Stimulated activated CD4-positive, alpha-beta T cell treated with anti-CD3 and anti-CD28 coated beads, TNF-alpha, amount 100 ng/mL, for 24 hours (primary cell): ENCODE measurements around the gene IL18R1.

Experiments
- DNase-seq, 3 experiments: peaks; one replicate each; pipeline ENCODE4 v3.0.0-alpha.2; 2020; ENCODE audit warnings: low read depth in 3 of 3

Gene IL18R1

GRCh38 chr2:102391565-102391964 lies 36.0 kb downstream of the IL18R1 start:
- peak in 1 of 3 experiments; percentile 37 for DNase-seq

- no peak for DNase-seq
Measured at GRCh38 chr2:102392096-102392495, 36.5 kb downstream of the IL18R1 start.

GRCh38 chr2:102392942-102393341 lies 37.3 kb downstream of the IL18R1 start:
- DNase-seq, result no peak

- no peak for DNase-seq
Measured at GRCh38 chr2:102396012-102396411, 40.4 kb downstream of the IL18R1 start.

GRCh38 chr2:102397209-102397608 lies 41.6 kb downstream of the IL18R1 start:
- no peak for DNase-seq

GRCh38 chr2:102399499-102400141 lies 44.0 kb downstream of the IL18R1 start:
- no peak for DNase-seq

GRCh38 chr2:102401456-102401855 lies 45.9 kb downstream of the IL18R1 start:
- no peak for DNase-seq

GRCh38 chr2:102401865-102402264 lies 46.3 kb downstream of the IL18R1 start:
- DNase-seq, result no peak

GRCh38 chr2:102410952-102411351 lies 55.4 kb downstream of the IL18R1 start:
- DNase-seq, result no peak

GRCh38 chr2:102412199-102412598 lies 56.6 kb downstream of the IL18R1 start:
- no peak for DNase-seq

GRCh38 chr2:102417946-102418345 lies 62.4 kb downstream of the IL18R1 start:
- DNase-seq, result no peak

GRCh38 chr2:102418421-102418961 lies 62.9 kb downstream of the IL18R1 start:
- no peak for DNase-seq

GRCh38 chr2:102420290-102420689 lies 64.7 kb downstream of the IL18R1 start:
- no peak for DNase-seq

- DNase-seq, result no peak
Measured at GRCh38 chr2:102421890-102422759, 66.5 kb downstream of the IL18R1 start.

GRCh38 chr2:102422910-102423309 lies 67.3 kb downstream of the IL18R1 start, which contains the start of gene IL18RAP:
Gene IL18RAP (plus strand): TSS chr2:102423160. CDS start chr2:102423278, 118 bp downstream.
- no peak for DNase-seq

- DNase-seq, result no peak
Measured at GRCh38 chr2:102423368-102423767, 67.8 kb downstream of the IL18R1 start.

- DNase-seq, result no peak
Measured at GRCh38 chr2:102424754-102425153, 69.2 kb downstream of the IL18R1 start.

GRCh38 chr2:102425441-102426132 lies 70.0 kb downstream of the IL18R1 start:
- no peak for DNase-seq

GRCh38 chr2:102427249-102427648 lies 71.7 kb downstream of the IL18R1 start:
- no peak for DNase-seq

- no peak for DNase-seq
Measured at GRCh38 chr2:102428573-102428972, 73.0 kb downstream of the IL18R1 start.

GRCh38 chr2:102432386-102432785 lies 76.8 kb downstream of the IL18R1 start:
- no peak for DNase-seq

GRCh38 chr2:102433973-102434654 lies 78.5 kb downstream of the IL18R1 start:
- no peak for DNase-seq
